ENCODE results near the gene SINHCAF. TPM values are rescaled to one million over a fixed set of nuclear protein-coding genes. Genes with fewer than 3 reads are reported as not detected.

The SINHCAF gene
- total RNA-seq, 1 experiment from 2014 or later, result 179 TPM

DNA sequence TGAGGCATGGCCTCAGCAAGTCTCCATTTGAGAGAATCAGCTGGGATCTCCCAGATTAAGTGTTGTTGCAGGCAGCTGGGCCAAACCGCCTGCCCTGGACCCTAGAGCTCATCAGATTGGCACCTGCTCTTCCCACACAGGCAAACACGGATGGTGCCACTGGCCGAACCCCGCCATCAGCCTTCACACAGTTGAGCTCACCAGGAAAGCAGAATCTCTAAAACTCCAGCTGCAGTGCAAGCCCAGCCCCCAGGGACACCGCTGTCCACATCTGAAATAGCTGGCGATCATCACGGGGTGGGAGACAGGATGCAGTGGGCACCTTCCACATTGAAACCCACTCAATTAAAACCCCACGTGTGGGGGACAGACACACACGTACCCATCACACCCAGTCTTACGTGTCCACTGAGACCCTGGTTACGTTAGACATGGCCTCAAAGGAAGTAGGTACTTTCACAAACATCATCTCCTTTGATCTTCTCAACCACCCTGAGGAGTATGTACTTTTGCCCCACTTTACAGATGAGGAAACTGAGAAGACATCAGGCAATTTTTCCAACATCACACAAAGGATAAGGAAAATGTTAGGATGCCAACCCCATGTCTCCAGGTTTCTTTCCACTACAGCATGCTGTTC lies 88.8 kb downstream of the SINHCAF start:
- ChIA-PET CTCF (interaction anchor here (1.0 to 2.1 kb wide), 4 partner anchors 13 to 390 kb away, joined by 3 to 9 read pairs (median 4); no protein-coding TSS in a partner anchor), POLR2A (no interaction called here), RAD21 (ENCODE audit: low non-redundant PET in 1 of 2, low total read pairs in 2 of 2, uncharacterized antibody in 2 of 2, unreplicated experiment in 2 of 2) (no interaction called here)
- Histone ChIP-seq H3K4me3 (replicated peaks in 1 of 2; ENCODE audit: low read depth in 1 of 2, low read length in 2 of 2) (no peak overlapping the region), H4K20me1 (ENCODE audit: insufficient read depth) (no peaks in the 10 kb centered on the region), H3K4me2 (ENCODE audit: low read length) (no peak overlapping the region), H3K36me3 (ENCODE audit: control insufficient read depth in 1 of 2, insufficient read depth in 2 of 2, low read length in 2 of 2) (no peaks in the 10 kb centered on the region), H3K9me3 (ENCODE audit: control insufficient read depth in 1 of 2, insufficient read depth in 1 of 2, low read depth in 1 of 2, low read length in 2 of 2) (no peaks in the 10 kb centered on the region), H3K27me3 (ENCODE audit: insufficient read depth, low read length) (no peaks in the 10 kb centered on the region; the same call in 1 of the 2 replicates), H3K9ac (ENCODE audit: low read length) (no peak overlapping the region), H3K27ac (ENCODE audit: low read depth, low read length) (no peak overlapping the region), H3K79me2 (ENCODE audit: insufficient read depth, low read length) (no peaks in the 10 kb centered on the region), H3K9me2 (ENCODE audit: insufficient read depth) (no peaks in the 10 kb centered on the region), H2AFZ (ENCODE audit: low read depth, low read length, poor library complexity, severe bottlenecking) (no peak overlapping the region), H3K4me1 (ENCODE audit: control insufficient read depth in 1 of 2, insufficient read depth in 2 of 2, low read length in 2 of 2) (peaks cover 0 to 21% of the 10 kb centered on the region in 2 experiments; a peak in 1 of 4 replicates)
- BruUV-seq (replicated peaks), result no TSS peak
- DNase-seq (ENCODE audit: low read depth, low spot score) (no peak), ATAC-seq (no peak)
- intact Hi-C loops (cut with micrococcal nuclease), result no loop called here
- TF ChIP-seq CEBPB (IDR thresholded peaks at IDR 0.05; ENCODE audit: low read depth), result no peak

- DNase-seq (ENCODE audit: low read depth, low spot score), result no peak
- RAD21 ChIA-PET (ENCODE audit: low non-redundant PET in 1 of 2, low total read pairs in 2 of 2, uncharacterized antibody in 2 of 2, unreplicated experiment in 2 of 2), result no interaction called here
- CTCF ChIA-PET, result interaction anchor here (1.0 to 1.4 kb wide), 2 partner anchors 9 to 14 kb away, joined by 3 read pairs; no protein-coding TSS in a partner anchor
- Histone ChIP-seq H3K36me3 (ENCODE audit: control insufficient read depth in 1 of 2, insufficient read depth in 2 of 2, low read length in 2 of 2) (no peaks in the 10 kb centered on the region), H3K4me2 (ENCODE audit: low read length) (no peak overlapping the region), H3K4me3 (replicated peaks in 1 of 2; ENCODE audit: low read depth in 1 of 2, low read length in 2 of 2) (no peak overlapping the region), H4K20me1 (ENCODE audit: insufficient read depth) (no peaks in the 10 kb centered on the region), H2AFZ (ENCODE audit: low read depth, low read length, poor library complexity, severe bottlenecking) (no peak overlapping the region), H3K27me3 (ENCODE audit: insufficient read depth, low read length) (no peaks in the 10 kb centered on the region; the same call in 1 of the 2 replicates), H3K79me2 (ENCODE audit: insufficient read depth, low read length) (no peaks in the 10 kb centered on the region), H3K9me2 (ENCODE audit: insufficient read depth) (no peaks in the 10 kb centered on the region), H3K27ac (ENCODE audit: low read depth, low read length) (no peak overlapping the region), H3K9ac (ENCODE audit: low read length) (no peak overlapping the region), H3K4me1 (ENCODE audit: control insufficient read depth in 1 of 2, insufficient read depth in 2 of 2, low read length in 2 of 2) (peaks cover 0 to 21% of the 10 kb centered on the region in 2 experiments; a peak in 1 of 4 replicates), H3K9me3 (ENCODE audit: control insufficient read depth in 1 of 2, insufficient read depth in 1 of 2, low read depth in 1 of 2, low read length in 2 of 2) (no peaks in the 10 kb centered on the region)
- peak; percentile 18; the same call in 1 of the 2 replicates for ATAC-seq
- intact Hi-C loops (cut with micrococcal nuclease), result no loop called here
- POLR2A ChIA-PET, result no interaction called here
- BruUV-seq (replicated peaks), result no TSS peak
- TF ChIP-seq, protein P1, sequence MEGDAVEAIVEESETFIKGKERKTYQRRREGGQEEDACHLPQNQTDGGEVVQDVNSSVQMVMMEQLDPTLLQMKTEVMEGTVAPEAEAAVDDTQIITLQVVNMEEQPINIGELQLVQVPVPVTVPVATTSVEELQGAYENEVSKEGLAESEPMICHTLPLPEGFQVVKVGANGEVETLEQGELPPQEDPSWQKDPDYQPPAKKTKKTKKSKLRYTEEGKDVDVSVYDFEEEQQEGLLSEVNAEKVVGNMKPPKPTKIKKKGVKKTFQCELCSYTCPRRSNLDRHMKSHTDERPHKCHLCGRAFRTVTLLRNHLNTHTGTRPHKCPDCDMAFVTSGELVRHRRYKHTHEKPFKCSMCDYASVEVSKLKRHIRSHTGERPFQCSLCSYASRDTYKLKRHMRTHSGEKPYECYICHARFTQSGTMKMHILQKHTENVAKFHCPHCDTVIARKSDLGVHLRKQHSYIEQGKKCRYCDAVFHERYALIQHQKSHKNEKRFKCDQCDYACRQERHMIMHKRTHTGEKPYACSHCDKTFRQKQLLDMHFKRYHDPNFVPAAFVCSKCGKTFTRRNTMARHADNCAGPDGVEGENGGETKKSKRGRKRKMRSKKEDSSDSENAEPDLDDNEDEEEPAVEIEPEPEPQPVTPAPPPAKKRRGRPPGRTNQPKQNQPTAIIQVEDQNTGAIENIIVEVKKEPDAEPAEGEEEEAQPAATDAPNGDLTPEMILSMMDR (IDR thresholded peaks at IDR 0.05 in 2 of 3, conservative IDR thresholded peaks at IDR 0.05 in 1 of 3; ENCODE audit: borderline replicate concordance in 1 of 3, insufficient read depth in 1 of 3, low read depth in 2 of 3, low read length in 2 of 3), result no peak
- TF ChIP-seq SP1 (IDR thresholded peaks at IDR 0.05; ENCODE audit: low read depth), result no peak
- no peak for TF ChIP-seq POLR2AphosphoS5 (IDR thresholded peaks at IDR 0.05; ENCODE audit: low read depth, low read length)
- no peak for TF ChIP-seq ZFX (IDR thresholded peaks at IDR 0.05)
- TF ChIP-seq TCF7L2 (IDR thresholded peaks at IDR 0.05; ENCODE audit: borderline replicate concordance, extremely low read depth, insufficient read depth, insufficient read length), result no peak
- TF ChIP-seq EZH2phosphoT487 (IDR thresholded peaks at IDR 0.05; ENCODE audit: borderline replicate concordance), result no peak
- TF ChIP-seq RAD21 (IDR thresholded peaks at IDR 0.05; ENCODE audit: low read depth), result no peak
- TF ChIP-seq SRF (IDR thresholded peaks at IDR 0.05; ENCODE audit: low read depth), result no peak
- TF ChIP-seq ATF3 (IDR thresholded peaks at IDR 0.05), result no peak
- TF ChIP-seq EZH2 (IDR thresholded peaks at IDR 0.05), result no peak
- TF ChIP-seq ELF1 (IDR thresholded peaks at IDR 0.05; ENCODE audit: borderline replicate concordance, low read depth), result no peak
- TF ChIP-seq EGR1 (IDR thresholded peaks at IDR 0.05; ENCODE audit: low read depth), result no peak
- no peak for TF ChIP-seq ZBTB33 (IDR thresholded peaks at IDR 0.05; ENCODE audit: extremely low read depth, insufficient replicate concordance, low read length)
- TF ChIP-seq YY1 (IDR thresholded peaks at IDR 0.05; ENCODE audit: extremely low read depth, insufficient replicate concordance, low read depth, low read length), result no peak
- TF ChIP-seq SIN3A (IDR thresholded peaks at IDR 0.05; ENCODE audit: low read depth), result no peak
Observed at GRCh38 chr12:31235868-31236395, 90.0 kb downstream of the SINHCAF start.

Measured in HCT116 (cell line).